ENCODE results near the gene PCYT1A.

The PCYT1A gene

GRCh38 chr3:196227121-196227561 lies 60.4 kb downstream of the PCYT1A start:
- TF ChIP-seq, protein P1, sequence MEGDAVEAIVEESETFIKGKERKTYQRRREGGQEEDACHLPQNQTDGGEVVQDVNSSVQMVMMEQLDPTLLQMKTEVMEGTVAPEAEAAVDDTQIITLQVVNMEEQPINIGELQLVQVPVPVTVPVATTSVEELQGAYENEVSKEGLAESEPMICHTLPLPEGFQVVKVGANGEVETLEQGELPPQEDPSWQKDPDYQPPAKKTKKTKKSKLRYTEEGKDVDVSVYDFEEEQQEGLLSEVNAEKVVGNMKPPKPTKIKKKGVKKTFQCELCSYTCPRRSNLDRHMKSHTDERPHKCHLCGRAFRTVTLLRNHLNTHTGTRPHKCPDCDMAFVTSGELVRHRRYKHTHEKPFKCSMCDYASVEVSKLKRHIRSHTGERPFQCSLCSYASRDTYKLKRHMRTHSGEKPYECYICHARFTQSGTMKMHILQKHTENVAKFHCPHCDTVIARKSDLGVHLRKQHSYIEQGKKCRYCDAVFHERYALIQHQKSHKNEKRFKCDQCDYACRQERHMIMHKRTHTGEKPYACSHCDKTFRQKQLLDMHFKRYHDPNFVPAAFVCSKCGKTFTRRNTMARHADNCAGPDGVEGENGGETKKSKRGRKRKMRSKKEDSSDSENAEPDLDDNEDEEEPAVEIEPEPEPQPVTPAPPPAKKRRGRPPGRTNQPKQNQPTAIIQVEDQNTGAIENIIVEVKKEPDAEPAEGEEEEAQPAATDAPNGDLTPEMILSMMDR (IDR thresholded peaks at IDR 0.05) = no peak

DNA sequence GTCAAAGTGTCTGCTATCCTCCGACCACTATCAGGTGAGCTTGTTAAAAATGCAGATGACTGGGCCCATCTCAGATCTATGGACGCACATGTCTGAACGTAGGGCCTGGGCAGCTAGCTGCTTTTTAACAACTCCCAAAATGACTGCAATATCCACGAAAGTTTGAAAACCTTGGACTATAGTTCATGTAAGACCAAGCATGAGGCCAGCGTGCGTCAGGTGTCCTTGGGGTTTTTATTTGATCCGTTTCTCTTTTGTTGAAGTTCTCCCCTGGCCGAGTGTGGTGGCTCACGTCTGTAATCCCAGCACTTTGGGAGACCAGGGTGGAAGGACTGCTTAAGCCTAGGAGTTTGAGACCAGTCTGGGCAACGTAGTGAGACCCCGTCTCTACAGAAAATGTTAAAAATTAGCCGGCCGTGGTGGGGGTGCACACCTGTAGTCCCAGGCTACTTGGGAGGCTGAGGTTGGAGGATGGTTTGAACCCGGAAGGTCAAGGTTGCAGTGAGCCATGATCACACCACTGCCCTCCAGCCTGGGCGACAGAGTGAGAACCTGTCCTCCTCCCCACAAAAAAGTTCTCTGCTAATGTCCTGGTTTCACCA lies 61.7 kb downstream of the PCYT1A start:
- TF ChIP-seq, protein P1 (IDR thresholded peaks at IDR 0.05) = no peak

GRCh38 chr3:196225086-196225485 lies 62.4 kb downstream of the PCYT1A start:
- TF ChIP-seq, protein P1 (IDR thresholded peaks at IDR 0.05) = no peak

DNA sequence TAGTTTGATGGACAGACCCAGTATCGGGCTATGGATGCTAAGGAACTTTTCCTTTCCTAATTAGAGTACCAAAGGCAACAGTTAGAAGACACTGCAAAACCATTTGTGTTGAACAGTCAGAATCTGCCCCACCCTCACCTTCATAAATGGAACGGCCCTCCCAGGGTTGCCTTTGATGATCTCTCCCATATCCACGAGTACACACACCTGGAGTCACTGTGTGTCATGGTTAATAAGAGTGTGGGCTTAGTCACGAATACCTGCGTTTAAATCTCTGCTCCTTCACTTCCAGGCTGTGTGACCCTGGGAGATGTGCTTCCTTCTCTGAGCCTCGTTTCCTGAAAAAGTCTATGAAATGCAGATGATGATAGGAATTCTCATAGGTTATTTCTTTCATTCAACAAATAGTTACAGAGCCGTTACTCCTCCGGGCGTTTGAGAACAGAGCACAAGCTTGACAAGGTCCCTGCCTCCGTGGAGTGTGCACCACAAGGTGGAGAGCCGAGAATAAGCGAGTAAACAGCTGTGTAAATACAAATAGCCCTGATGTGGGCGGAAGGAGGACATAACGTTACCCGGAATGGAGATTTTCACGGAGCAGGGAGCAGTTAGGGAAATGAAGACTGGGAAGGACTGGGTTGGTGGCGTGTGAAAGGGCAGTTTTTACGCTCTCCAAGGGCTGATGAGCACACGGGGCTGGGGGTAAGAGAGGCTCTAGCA lies 64.5 kb downstream of the PCYT1A start:
- TF ChIP-seq, protein P1 (IDR thresholded peaks at IDR 0.05) = no peak

DNA sequence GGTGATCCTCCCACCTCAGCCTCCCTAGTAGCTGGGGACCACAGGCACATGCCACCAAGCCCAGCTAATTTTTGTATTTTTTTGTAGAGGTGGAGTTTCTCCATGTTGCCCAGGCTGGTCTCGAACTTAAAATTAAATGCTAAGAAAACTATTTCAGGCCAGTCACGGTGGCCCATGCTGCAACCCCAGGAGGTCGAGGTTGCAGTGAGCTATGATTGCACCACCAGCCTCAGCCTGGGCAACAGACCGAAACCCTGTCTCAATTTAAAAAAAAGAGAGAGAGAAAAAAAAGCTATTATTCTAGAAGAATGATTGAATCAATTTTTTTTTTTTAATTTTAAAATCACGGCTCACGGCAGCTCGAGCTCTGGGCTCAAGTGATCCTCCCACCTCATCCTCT lies 66.5 kb downstream of the PCYT1A start:
- TF ChIP-seq, protein P1 (IDR thresholded peaks at IDR 0.05) = no peak

DNA sequence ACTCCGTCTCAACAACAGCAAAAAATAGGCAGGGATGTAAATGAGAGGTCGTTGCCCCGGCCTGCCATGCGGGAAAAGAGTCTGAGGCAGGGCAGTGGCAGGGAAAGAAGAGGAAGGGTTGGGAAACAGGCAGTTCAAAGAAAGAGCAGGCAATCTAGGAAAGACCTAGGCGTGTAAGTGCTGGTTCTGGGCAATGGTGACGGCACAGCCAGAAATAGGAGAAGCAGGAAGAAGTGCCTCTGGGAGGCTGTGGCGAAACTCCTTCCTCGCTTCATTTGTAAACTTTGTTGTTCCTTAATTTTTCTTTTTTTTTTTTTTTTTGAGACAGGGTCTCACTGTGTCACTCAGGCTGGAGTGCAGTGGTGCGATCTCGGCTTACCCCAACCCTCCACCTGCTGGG lies 66.9 kb downstream of the PCYT1A start:
- TF ChIP-seq, protein P1 (IDR thresholded peaks at IDR 0.05) = no peak

GRCh38 chr3:196219970-196220311 lies 67.6 kb downstream of the PCYT1A start:
- TF ChIP-seq, protein P1 (IDR thresholded peaks at IDR 0.05) = no peak
